ENCODE results near the gene PMP22.

PMP22 gene

DNA sequence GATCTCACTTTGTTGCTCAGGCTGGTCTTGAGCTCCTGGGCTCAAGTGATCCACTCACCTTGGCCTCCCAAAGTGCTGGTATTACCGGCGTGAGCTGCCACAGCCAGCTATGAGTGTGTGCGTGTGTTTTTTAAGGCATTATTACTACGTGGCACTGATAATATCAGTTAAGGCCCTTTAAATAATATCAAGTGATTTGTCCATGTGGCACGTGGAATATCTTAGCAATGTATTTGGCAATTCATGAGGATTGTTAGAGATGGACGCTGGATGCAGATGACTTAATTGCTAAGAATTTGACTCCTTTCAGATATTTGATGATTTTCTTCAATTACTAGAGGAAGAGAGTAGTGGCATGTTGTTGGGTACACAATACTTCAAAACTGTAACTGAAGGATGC lies 25.5 kb upstream of the PMP22 start:
- Histone ChIP-seq H3K4me1 (ENCODE audit: control insufficient read depth, low read depth, low read length) (no peaks in the 10 kb centered on the region), H3K9me3 (ENCODE audit: control insufficient read depth, low read depth, low read length) (no peaks in the 10 kb centered on the region), H3K27ac (ENCODE audit: low read length) (no peak overlapping the region), H3K4me3 (ENCODE audit: low read length) (no peak overlapping the region), H3K9ac (ENCODE audit: low read length) (no peak overlapping the region), H3K36me3 (ENCODE audit: control insufficient read depth, low read depth, low read length) (no peaks in the 10 kb centered on the region), H3K27me3 (ENCODE audit: control insufficient read depth, insufficient read depth, low read length) (no peaks in the 10 kb centered on the region)

DNA sequence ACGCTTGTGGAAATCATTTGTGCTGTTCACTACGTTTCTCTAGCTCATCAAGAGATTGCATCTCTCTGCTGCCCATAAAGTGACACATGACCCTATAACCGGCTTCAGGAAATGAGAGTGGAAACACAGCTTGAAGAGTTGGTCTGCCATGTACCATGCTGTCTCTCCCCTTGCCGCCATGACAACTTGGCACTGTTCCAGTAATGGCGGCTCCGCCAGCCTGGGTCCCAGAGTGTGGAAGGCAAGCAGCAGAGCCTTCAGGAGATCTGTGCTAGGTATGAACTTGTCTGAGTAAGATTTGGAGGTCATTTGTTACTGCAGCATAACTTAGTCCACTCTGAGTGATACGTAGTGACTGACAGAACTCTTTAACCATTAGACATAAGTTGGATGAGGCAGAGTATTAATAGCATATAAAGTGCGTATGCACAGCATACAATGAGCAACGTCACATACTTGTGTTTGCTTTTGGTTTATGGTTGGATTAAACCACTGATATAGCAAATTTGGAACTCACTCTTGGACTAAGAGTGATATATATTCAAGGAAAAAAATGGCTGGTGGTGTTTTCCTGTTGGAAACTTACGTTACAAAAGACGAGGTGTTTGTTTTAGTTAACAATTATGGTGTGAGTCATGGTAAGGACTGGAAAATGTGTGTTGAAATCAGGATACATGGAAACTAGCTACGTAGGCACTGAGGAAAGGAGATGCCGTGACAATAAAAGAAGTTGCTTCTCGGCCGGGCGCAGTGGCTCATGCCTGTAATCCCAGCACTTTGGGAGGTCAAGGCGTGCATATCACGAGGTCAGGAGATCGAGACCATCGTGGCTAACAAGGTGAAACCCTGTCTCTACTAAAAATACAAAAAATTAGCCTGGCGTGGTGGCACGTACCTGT lies 24.4 kb upstream of the PMP22 start:
- H3K9me3 ChIP-seq (ENCODE audit: control insufficient read depth, low read depth, low read length) = no peaks in the 10 kb centered on the region
- no peak overlapping the region for H3K4me3 ChIP-seq (ENCODE audit: low read length)
- no peaks in the 10 kb centered on the region for H3K4me1 ChIP-seq (ENCODE audit: control insufficient read depth, low read depth, low read length)
- no peak overlapping the region for H3K9ac ChIP-seq (ENCODE audit: low read length)
- no peaks in the 10 kb centered on the region for H3K27me3 ChIP-seq (ENCODE audit: control insufficient read depth, insufficient read depth, low read length)
- H3K27ac ChIP-seq (ENCODE audit: low read length) = no peak overlapping the region
- H3K36me3 ChIP-seq (ENCODE audit: control insufficient read depth, low read depth, low read length) = no peaks in the 10 kb centered on the region

DNA sequence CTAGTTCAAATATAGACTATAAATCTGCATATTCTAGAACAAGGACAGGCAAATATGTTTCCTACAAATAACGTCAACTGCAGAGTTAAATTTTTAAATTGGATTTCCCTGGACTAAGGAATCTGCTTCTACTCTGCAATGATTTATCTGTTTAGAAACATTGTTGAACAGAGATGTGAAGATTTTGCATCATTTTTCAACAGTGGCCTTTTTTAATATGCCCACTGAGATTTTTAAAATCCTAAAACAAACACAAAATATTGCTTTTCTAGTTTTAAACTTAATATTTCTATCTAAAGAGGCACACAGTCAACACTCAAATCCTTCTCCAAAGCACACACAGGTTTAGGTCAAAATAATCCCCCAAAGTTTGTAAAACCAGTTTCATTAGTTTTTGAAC lies 23.7 kb upstream of the PMP22 start:
- Histone ChIP-seq H3K36me3 (ENCODE audit: control insufficient read depth, low read depth, low read length) (no peaks in the 10 kb centered on the region), H3K27ac (ENCODE audit: low read length) (no peak overlapping the region), H3K27me3 (ENCODE audit: control insufficient read depth, insufficient read depth, low read length) (no peaks in the 10 kb centered on the region), H3K4me3 (ENCODE audit: low read length) (no peak overlapping the region), H3K9ac (ENCODE audit: low read length) (no peak overlapping the region), H3K4me1 (ENCODE audit: control insufficient read depth, low read depth, low read length) (no peaks in the 10 kb centered on the region), H3K9me3 (ENCODE audit: control insufficient read depth, low read depth, low read length) (no peaks in the 10 kb centered on the region)

DNA sequence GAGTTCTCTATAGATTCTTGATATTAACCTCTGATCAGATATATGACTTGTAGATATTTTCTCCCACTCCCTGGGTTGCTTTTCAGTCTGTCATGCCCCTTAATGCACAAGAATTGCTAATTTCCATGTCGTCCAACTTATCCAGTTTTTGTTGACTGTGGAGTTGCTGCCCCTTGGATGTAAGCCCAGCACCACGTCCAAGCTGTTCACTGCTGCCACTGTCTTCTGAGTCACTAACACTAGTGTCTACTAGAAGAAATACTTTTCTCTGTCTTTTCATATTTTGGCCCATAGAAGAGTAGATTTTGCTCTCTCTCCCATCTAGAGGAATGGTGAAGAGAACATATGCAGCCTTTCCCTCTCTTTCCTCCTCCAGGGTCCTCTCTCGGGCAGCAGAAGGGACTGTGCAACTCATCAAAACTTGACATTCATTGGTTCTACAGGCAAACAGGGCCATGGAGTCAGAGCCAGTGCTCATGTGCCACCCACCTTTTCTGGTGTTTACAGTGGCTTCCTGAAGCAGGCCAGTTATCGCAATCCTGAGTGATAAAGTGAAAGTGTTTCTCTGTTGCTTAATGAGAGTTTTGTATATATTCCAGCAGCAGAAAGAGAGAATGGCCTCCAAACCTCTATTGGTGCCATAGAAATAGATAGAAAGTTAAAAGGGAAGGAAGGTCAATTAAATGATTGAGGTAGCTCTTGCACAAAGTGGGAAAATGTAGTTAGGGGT lies 22.6 kb upstream of the PMP22 start:
- no peaks in the 10 kb centered on the region for H3K9me3 ChIP-seq (ENCODE audit: control insufficient read depth, low read depth, low read length)
- H3K4me3 ChIP-seq (ENCODE audit: low read length) = no peak overlapping the region
- no peaks in the 10 kb centered on the region for H3K27me3 ChIP-seq (ENCODE audit: control insufficient read depth, insufficient read depth, low read length)
- no peaks in the 10 kb centered on the region for H3K36me3 ChIP-seq (ENCODE audit: control insufficient read depth, low read depth, low read length)
- H3K27ac ChIP-seq (ENCODE audit: low read length) = no peak overlapping the region
- H3K9ac ChIP-seq (ENCODE audit: low read length) = no peak overlapping the region
- H3K4me1 ChIP-seq (ENCODE audit: control insufficient read depth, low read depth, low read length) = no peaks in the 10 kb centered on the region

DNA sequence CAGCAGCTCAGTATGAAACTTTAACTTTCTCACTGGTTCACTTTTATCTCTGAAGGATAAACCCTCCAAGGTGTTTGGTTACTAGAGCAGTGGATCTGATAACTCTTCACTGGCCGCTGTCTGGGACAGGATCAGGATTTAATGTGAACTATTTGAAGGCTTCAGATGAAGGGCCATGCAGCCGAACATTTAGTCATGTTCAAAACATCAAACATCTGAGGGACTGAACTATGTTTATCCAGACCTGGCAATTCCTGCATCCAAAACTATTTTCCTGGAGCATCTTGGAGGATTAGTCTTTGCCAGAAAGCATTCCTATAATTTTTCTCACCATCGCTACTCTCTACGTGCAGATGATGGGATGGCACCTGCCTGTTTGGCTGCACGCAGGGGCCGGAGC lies 20.3 kb upstream of the PMP22 start:
- Histone ChIP-seq H3K36me3 (ENCODE audit: control insufficient read depth, low read depth, low read length) (no peaks in the 10 kb centered on the region), H3K27ac (ENCODE audit: low read length) (no peak overlapping the region), H3K4me3 (ENCODE audit: low read length) (no peak overlapping the region), H3K9me3 (ENCODE audit: control insufficient read depth, low read depth, low read length) (no peaks in the 10 kb centered on the region), H3K27me3 (ENCODE audit: control insufficient read depth, insufficient read depth, low read length) (no peaks in the 10 kb centered on the region), H3K4me1 (ENCODE audit: control insufficient read depth, low read depth, low read length) (no peaks in the 10 kb centered on the region), H3K9ac (ENCODE audit: low read length) (no peak overlapping the region)

DNA sequence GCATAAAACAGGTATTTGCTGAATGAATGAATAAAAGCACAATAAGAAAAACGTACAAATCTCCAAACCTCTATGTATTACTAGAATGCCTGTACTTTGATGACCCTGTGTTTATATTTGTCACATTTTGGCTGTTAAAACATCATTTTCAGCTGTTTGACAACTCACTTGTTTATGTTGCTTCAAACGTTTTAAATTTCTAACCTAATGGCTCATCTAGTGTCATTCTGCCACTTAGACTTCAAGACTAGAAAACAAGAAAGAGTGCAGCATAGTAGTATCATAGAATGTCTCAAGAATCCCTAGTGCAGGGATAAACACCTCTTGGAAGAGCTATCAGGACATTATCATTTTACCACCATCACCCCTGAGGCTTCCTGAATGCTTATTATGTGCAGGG lies 19.4 kb upstream of the PMP22 start:
- H3K4me3 ChIP-seq (ENCODE audit: low read length) = no peak overlapping the region
- no peaks in the 10 kb centered on the region for H3K27me3 ChIP-seq (ENCODE audit: control insufficient read depth, insufficient read depth, low read length)
- H3K27ac ChIP-seq (ENCODE audit: low read length) = no peak overlapping the region
- H3K4me1 ChIP-seq (ENCODE audit: control insufficient read depth, low read depth, low read length) = no peaks in the 10 kb centered on the region
- no peak overlapping the region for H3K9ac ChIP-seq (ENCODE audit: low read length)
- H3K36me3 ChIP-seq (ENCODE audit: control insufficient read depth, low read depth, low read length) = no peaks in the 10 kb centered on the region
- H3K9me3 ChIP-seq (ENCODE audit: control insufficient read depth, low read depth, low read length) = no peaks in the 10 kb centered on the region

DNA sequence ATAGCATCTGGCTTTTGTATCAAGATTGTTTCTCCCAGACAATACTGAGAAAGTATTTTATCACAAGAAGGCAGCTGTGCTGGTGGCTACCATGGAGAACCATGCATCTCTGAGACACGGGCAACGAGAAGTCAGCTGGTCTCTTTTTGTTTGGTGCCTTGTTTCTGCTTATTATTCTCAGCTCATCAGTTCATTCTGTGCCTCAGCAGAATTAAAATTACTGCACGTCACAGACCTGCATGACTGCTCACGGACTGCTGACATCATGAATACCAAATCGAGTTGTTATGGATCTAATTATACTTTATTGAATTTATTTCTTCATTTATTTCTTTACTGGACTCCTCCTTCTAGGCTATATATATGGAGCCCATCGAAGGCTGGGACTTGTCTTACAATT lies 19.0 kb upstream of the PMP22 start:
- H3K4me3 ChIP-seq (ENCODE audit: low read length) = no peak overlapping the region
- no peaks in the 10 kb centered on the region for H3K9me3 ChIP-seq (ENCODE audit: control insufficient read depth, low read depth, low read length)
- no peaks in the 10 kb centered on the region for H3K36me3 ChIP-seq (ENCODE audit: control insufficient read depth, low read depth, low read length)
- no peak overlapping the region for H3K27ac ChIP-seq (ENCODE audit: low read length)
- no peak overlapping the region for H3K9ac ChIP-seq (ENCODE audit: low read length)
- no peaks in the 10 kb centered on the region for H3K4me1 ChIP-seq (ENCODE audit: control insufficient read depth, low read depth, low read length)
- no peaks in the 10 kb centered on the region for H3K27me3 ChIP-seq (ENCODE audit: control insufficient read depth, insufficient read depth, low read length)

DNA sequence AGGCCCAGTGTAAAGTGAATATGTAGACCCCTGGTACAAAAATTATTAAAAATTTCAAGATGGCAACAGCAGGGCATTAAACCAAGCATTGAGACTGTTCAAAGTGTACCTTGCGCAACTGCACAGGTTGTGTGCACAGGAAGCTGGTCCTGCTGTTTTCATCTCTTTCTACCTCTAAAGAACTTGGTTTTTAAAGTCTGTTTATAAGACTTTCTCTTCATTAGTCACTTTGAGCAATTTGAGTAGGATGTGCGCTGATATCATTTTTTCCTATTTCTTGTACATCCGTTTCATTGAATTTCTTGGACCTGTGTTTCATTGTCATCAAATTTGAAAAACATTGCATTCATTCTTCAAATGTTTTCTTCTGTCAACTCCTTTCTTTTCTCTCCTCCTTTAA lies 16.8 kb upstream of the PMP22 start:
- H3K9ac ChIP-seq (ENCODE audit: low read length) = no peak overlapping the region
- no peak overlapping the region for H3K27ac ChIP-seq (ENCODE audit: low read length)
- no peaks in the 10 kb centered on the region for H3K36me3 ChIP-seq (ENCODE audit: control insufficient read depth, low read depth, low read length)
- H3K27me3 ChIP-seq (ENCODE audit: control insufficient read depth, insufficient read depth, low read length) = no peaks in the 10 kb centered on the region
- H3K4me3 ChIP-seq (ENCODE audit: low read length) = no peak overlapping the region
- no peaks in the 10 kb centered on the region for H3K9me3 ChIP-seq (ENCODE audit: control insufficient read depth, low read depth, low read length)
- peaks cover 8% of the 10 kb centered on the region for H3K4me1 ChIP-seq (ENCODE audit: control insufficient read depth, low read depth, low read length)

DNA sequence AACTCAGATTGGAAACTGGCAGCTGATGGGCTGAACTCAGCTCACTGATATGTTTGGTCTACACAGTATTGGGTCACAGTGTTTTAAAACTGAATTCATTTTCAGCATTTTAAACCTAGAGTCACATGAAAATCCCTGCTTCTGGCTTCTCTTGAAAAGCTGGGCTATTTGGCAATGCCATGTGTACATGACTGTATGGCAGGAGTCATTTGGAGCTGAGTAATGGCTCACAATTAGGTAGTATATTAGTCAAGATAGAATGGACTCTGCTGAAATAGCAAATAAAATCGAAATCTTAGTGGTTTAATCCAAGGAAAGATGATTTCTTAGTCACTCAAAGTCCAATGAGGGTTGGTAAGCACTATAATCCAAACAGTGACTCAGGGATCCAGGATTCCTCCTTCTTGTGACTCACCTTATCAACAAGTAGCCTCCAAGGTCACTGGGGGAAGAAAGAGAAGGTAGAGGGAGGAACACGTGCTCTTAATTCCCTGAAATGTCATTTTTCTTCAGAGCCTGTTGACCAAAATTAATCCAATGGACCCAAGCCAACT lies 13.9 kb upstream of the PMP22 start:
- no peaks in the 10 kb centered on the region for H3K27me3 ChIP-seq (ENCODE audit: control insufficient read depth, insufficient read depth, low read length)
- H3K4me1 ChIP-seq (ENCODE audit: control insufficient read depth, low read depth, low read length) = peaks cover 8% of the 10 kb centered on the region
- no peak overlapping the region for H3K27ac ChIP-seq (ENCODE audit: low read length)
- H3K4me3 ChIP-seq (ENCODE audit: low read length) = no peak overlapping the region
- no peaks in the 10 kb centered on the region for H3K36me3 ChIP-seq (ENCODE audit: control insufficient read depth, low read depth, low read length)
- H3K9me3 ChIP-seq (ENCODE audit: control insufficient read depth, low read depth, low read length) = no peaks in the 10 kb centered on the region
- no peak overlapping the region for H3K9ac ChIP-seq (ENCODE audit: low read length)

DNA sequence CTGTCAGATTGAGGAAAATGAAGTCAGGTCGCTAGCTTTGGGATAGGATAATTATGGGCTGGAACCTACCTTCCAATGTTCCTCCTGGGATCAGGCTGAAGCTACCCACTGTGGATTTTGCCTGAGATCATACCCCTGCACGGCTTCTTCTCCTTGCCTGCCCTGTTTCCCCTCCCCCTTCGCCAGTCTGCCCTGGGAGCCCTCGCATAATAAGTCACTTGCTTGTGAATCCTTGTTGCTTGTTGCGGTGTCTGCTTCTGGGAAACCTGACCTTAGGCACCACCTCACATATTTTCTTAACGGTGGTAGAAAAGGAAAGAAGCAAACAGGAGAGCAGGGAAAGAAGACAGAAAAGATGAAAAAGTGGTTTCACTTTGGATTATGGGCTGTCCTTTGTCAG lies 13.3 kb upstream of the PMP22 start:
- Histone ChIP-seq H3K27me3 (ENCODE audit: control insufficient read depth, insufficient read depth, low read length) (no peaks in the 10 kb centered on the region), H3K4me3 (ENCODE audit: low read length) (no peak overlapping the region), H3K36me3 (ENCODE audit: control insufficient read depth, low read depth, low read length) (no peaks in the 10 kb centered on the region), H3K9me3 (ENCODE audit: control insufficient read depth, low read depth, low read length) (no peaks in the 10 kb centered on the region), H3K4me1 (ENCODE audit: control insufficient read depth, low read depth, low read length) (peaks cover 8% of the 10 kb centered on the region), H3K27ac (ENCODE audit: low read length) (no peak overlapping the region), H3K9ac (ENCODE audit: low read length) (no peak overlapping the region)

DNA sequence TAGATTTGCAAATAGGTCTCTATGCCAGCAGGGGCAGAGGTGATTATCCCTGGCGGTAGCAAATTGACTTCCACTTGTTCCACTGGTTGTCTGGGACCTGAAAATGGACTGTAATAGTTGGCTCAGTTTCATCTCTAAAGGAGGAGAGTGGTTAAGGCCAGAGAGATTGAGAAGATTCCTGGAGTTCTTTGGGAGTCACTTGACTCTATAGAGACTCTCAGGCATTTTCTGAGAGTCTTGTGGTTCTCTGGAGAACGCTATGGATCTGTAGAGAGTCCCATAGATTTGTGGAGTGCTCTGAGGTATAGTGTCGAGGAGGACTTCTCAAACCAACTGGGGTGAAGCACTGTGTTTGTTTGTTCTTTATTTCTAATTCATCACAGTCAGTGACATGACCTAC lies 8.9 kb upstream of the PMP22 start:
- Histone ChIP-seq H3K9ac (ENCODE audit: low read length) (no peak overlapping the region), H3K9me3 (ENCODE audit: control insufficient read depth, low read depth, low read length) (no peaks in the 10 kb centered on the region), H3K4me3 (ENCODE audit: low read length) (no peak overlapping the region), H3K27ac (ENCODE audit: low read length) (no peak overlapping the region), H3K4me1 (ENCODE audit: control insufficient read depth, low read depth, low read length) (peaks cover 8% of the 10 kb centered on the region), H3K27me3 (ENCODE audit: control insufficient read depth, insufficient read depth, low read length) (no peaks in the 10 kb centered on the region), H3K36me3 (ENCODE audit: control insufficient read depth, low read depth, low read length) (no peaks in the 10 kb centered on the region)

Data from iPS-18a (cell line).